SK-N-SH treated with all-trans-retinoic acid at 6 μM for 48 hours (cell line): ENCODE results near the gene SIRPG.

Experiments
- ARNTL ChIP-seq: fragments of 450-650 bp; formaldehyde crosslinking; IDR thresholded peaks from 2 replicates; pipeline ENCODE4 v1.5.0; 2020; ENCODE audit warnings: low read depth, mild to moderate bottlenecking, moderate library complexity, borderline replicate concordance
- CSDC2 ChIP-seq: fragments of 250-450 bp; sonication (Bioruptor Pico); IDR thresholded peaks from 2 replicates; pipeline ENCODE4 v1.5.0; 2020; ENCODE audit warnings: mild to moderate bottlenecking, moderate library complexity
- PATZ1 ChIP-seq: fragments of 250-450 bp; sonication (Bioruptor Pico); IDR thresholded peaks from 2 replicates; pipeline ENCODE4 v1.8.0; 2020; ENCODE audit warnings: mild to moderate bottlenecking, moderate library complexity, borderline replicate concordance
- POU6F1 ChIP-seq: fragments of 250-450 bp; sonication (Bioruptor Pico); IDR thresholded peaks from 2 replicates; pipeline ENCODE4 v1.8.0; 2021; ENCODE audit warnings: low read depth, mild to moderate bottlenecking, moderate library complexity, borderline replicate concordance
- RARB ChIP-seq: fragments of 250-450 bp; sonication (Bioruptor Pico); IDR thresholded peaks from 2 replicates; pipeline ENCODE4 v1.8.0; 2021; ENCODE audit warnings: mild to moderate bottlenecking, moderate library complexity
- SNAI2 ChIP-seq: fragments of 250-450 bp; sonication (Bioruptor Pico); IDR thresholded peaks from 2 replicates; pipeline ENCODE4 v1.5.0; 2020; ENCODE audit warnings: mild to moderate bottlenecking, moderate library complexity
- TCF4 ChIP-seq: fragments of 250-450 bp; sonication (Bioruptor Pico); IDR thresholded peaks from 2 replicates; pipeline ENCODE4 v1.8.0; 2021; ENCODE audit warnings: mild to moderate bottlenecking, moderate library complexity, borderline replicate concordance
- ZC3H10 ChIP-seq: fragments of 250-450 bp; sonication (Bioruptor Pico); IDR thresholded peaks from 2 replicates; pipeline ENCODE4 v1.5.1; 2021; ENCODE audit warnings: mild to moderate bottlenecking, moderate library complexity
- ZFP30 ChIP-seq: fragments of 450-650 bp; formaldehyde crosslinking; IDR thresholded peaks from 2 replicates; pipeline ENCODE4 v1.5.0; 2022; ENCODE audit warnings: mild to moderate bottlenecking, moderate library complexity
- ZNF565 ChIP-seq: fragments of 450-650 bp; formaldehyde crosslinking; conservative IDR thresholded peaks from 2 replicates; pipeline ENCODE4 v1.5.0; 2020; ENCODE audit warnings: low read depth, mild to moderate bottlenecking, moderate library complexity

GRCh38 chr20:1618479-1618878 lies 39.1 kb downstream of the SIRPG start:
- TF ChIP-seq CSDC2 (CRISPR knock-in tag) (no peak), SNAI2 (no peak), TCF4 (CRISPR knock-in tag) (no peak), PATZ1 (CRISPR knock-in tag) (no peak), ARNTL (CRISPR knock-in tag) (no peak), ZC3H10 (CRISPR knock-in tag) (no peak), POU6F1 (CRISPR knock-in tag) (no peak), ZNF565 (no peak), ZFP30 (CRISPR knock-in tag) (no peak), RARB (CRISPR knock-in tag) (no peak)
